Heart left ventricle (tissue), 16 donors: ENCODE results near the gene GPD1. TPM values are rescaled to one million over a fixed set of nuclear protein-coding genes. Genes with fewer than 3 reads are reported as not detected.
A peak's percentile ranks its signal among the peaks of the same experiment; 100 is the strongest.
"Not testable (repeated sequence)": the region's sequence is repeated elsewhere in the genome, so short reads cannot be mapped to it uniquely, and the experiment has no call there.

Experiments used
- ATAC-seq, 4 donors: fragments of 200-7000 bp; cut with Tn5 transposase; one replicate each; pipeline ENCODE4 v1.9.1; 2020 to 2022; ENCODE audit warnings: moderate library complexity in 4 of 4, mild to moderate bottlenecking in 3 of 4, moderate number of reproducible peaks in 1 of 4
- DNase-seq, 5 donors: peaks; one replicate each; pipeline ENCODE4 v3.0.0-alpha.2; 2020
- H3K27ac ChIP-seq, 12 donors: fragments of 200-600 bp; sonication (generic) in 4 of 12; one replicate each; pipeline versions ENCODE4 v1.5.0 to v1.8.0; 2016 to 2022; ENCODE audit warnings: mild to moderate bottlenecking in 2 of 12
- H3K27me3 ChIP-seq, 9 donors: fragments of 200-600 bp; sonication (generic) in 2 of 9; one replicate each; pipeline versions ENCODE4 v1.5.1 to v1.8.0; 2016 to 2022; ENCODE audit warnings: mild to moderate bottlenecking in 3 of 9
- H3K36me3 ChIP-seq, 9 donors: fragments of 200-600 bp; sonication (generic) in 2 of 9; one replicate each; pipeline versions ENCODE4 v1.5.0 to v1.8.0; 2018 to 2022; ENCODE audit warnings: mild to moderate bottlenecking in 2 of 9
- H3K4me1 ChIP-seq, 12 donors: fragments of 200-600 bp; sonication (generic) in 4 of 12; one replicate each; pipeline versions ENCODE4 v1.5.0 to v1.8.0; 2016 to 2022; ENCODE audit warnings: mild to moderate bottlenecking in 3 of 12
- H3K4me3 ChIP-seq, 12 donors: fragments of 200-600 bp; sonication (generic) in 4 of 12; one replicate each; pipeline versions ENCODE4 v1.5.0 to v1.8.0; 2017 to 2022; ENCODE audit warnings: mild to moderate bottlenecking in 9 of 12, moderate library complexity in 4 of 12
- H3K9me3 ChIP-seq, 12 donors: fragments of 200-600 bp; sonication (generic) in 4 of 12; one replicate each; pipeline versions ENCODE4 v1.5.0 to v1.8.0; 2016 to 2022; ENCODE audit warnings: mild to moderate bottlenecking in 1 of 12
- CTCF ChIP-seq, 12 donors: fragments of 200-600 bp; sonication (generic) in 4 of 12; IDR thresholded peaks; one replicate each; pipeline versions ENCODE4 v1.5.0 to v1.8.0; 2018 to 2022; ENCODE audit warnings: antibody characterized with exemption in 12 of 12, mild to moderate bottlenecking in 5 of 12
- POLR2A ChIP-seq, 2 donors: fragments of 450-650 bp; IDR thresholded peaks; one replicate each; pipeline ENCODE4 v1.6.1; 2017; ENCODE audit warnings: antibody characterized with exemption in 2 of 2, mild to moderate bottlenecking in 2 of 2, moderate library complexity in 2 of 2
- WGBS, 4 donors: extraction: QIAGEN DNeasy Blood & Tissue Kit in 2 of 4; methylation state at CpG; one replicate each; pipeline versions ENCODE4 v1.1.5 to v1.1.7; 2013 to 2018; 5-methylcytosine and 5-hydroxymethylcytosine counted together
- intact Hi-C, 10 donors: fragments of 100-400 bp; cut with DNase I; formaldehyde crosslinking; loops; one replicate each; pipeline versions ENCODE4 v1.11.1 to v1.14.2; 2022
- polyA plus RNA-seq, 2 donors: library from polyadenylated mRNA; stranded (reverse); fragments of 200-250 nt; gene quantifications; one replicate each; pipeline ENCODE4 v1.2.3, GENCODE V29; 2013
- total RNA-seq, 9 donors: library from RNA; depleted of rRNA in 2 of 9; stranded (reverse); fragments of >200 nt in 2 of 9; fragmentation: NEBNext Ultra II Directional in 3 of 9; extraction: Animal tissue kit (Norgen Biotek cat#: 25700) in 3 of 9; gene quantifications; one replicate each; pipeline versions ENCODE4 v1.1.0 to v1.2.4, GENCODE V29; 2016 to 2023
- donor health status: ischemic (EF 13 %, LVEDD 7.1; RV severe dilation, severe dysfunction).
- donor health status: healthy with polysubstance abuse.
- donor health status: DM: no; HTN: yes; CAD: no.
- donor health status: DM: no; HTN: no; CAD: no.
- donor health status: ischemic (EF 25% LVEDD 6.9; RV normal size, moderate dysfunction).
- donor health status: ischemic (EF 25% LVEDD 5.7; RV mildly dilated, moderate dysfunction).
- donor health status: healthy.
- donor health status: DM: yes; HTN: yes; CAD: no.
- donor health status: ischemic (EF 35%, LVEDD 5.7; RV mildly dilated, moderate dysfunction).
- donor health status: nonischemic (EF 11% LVEDD 7.7; RV severe dilation, severe dysfunction).
- donor health status: DM: yes; HTN: yes; CAD: no.
- donor health status: PGD.
- donor health status: ischemic (EF 29% LVEDD 5.4; RV normal size, mild dysfunction).
- donor health status: nonischemic (EF 23%, LVEDD 6.1; RV moderate dilation, normal function).

Gene GPD1
- total and polyA plus RNA-seq, 11 donors, result 7.4 to 75.8 (median 10.0) TPM

- no peak for DNase-seq
- no peak for ATAC-seq
- Histone ChIP-seq H3K4me1 (peaks cover 0 to 37% (median 10%) of the 10 kb centered on the region in 12 donors), H3K4me3 (no peak overlapping the region), H3K27ac (no peak overlapping the region), H3K9me3 (no peaks in the 10 kb centered on the region), H3K27me3 (no peaks in the 10 kb centered on the region), H3K36me3 (peaks cover 0 to 96% (median 86%) of the 10 kb centered on the region in 9 donors)
- 76 to 88% (median 80%) methylated on average over 2 of the region's 2 CpGs for WGBS, 4 donors
- intact Hi-C loops, result loop anchor here in 3 of 10 donors (2.0 to 5.0 kb wide), 3 partner anchors 40 to 45 kb away; no protein-coding TSS in a partner anchor
- TF ChIP-seq POLR2A (IDR thresholded peaks at IDR 0.05), result no peak
- TF ChIP-seq CTCF (IDR thresholded peaks at IDR 0.05), result peak in 11 of 12 donors; percentile 20 to 73 (median 41)
These were observed 28.8 kb downstream of the GPD1 start for GRCh38 chr12:50132505-50133135.

- H3K9me3 ChIP-seq, result no peaks in the 10 kb centered on the region
- DNase-seq (no peak), ATAC-seq (no peak)
- 71 to 80% (median 78%) methylated on average over 8 of the region's 8 CpGs for WGBS, 4 donors
- peaks cover 0 to 23% (median 4%) of the 10 kb centered on the region in 12 donors for H3K4me1 ChIP-seq
- no peak overlapping the region for H3K4me3 ChIP-seq
- peaks cover 0 to 58% (median 43%) of the 10 kb centered on the region in 9 donors for H3K36me3 ChIP-seq
- no peak overlapping the region for H3K27ac ChIP-seq
- TF ChIP-seq CTCF (IDR thresholded peaks at IDR 0.05) (no peak), POLR2A (IDR thresholded peaks at IDR 0.05) (no peak)
- intact Hi-C loops, result no loop called here
- H3K27me3 ChIP-seq, result no peaks in the 10 kb centered on the region
These were observed 39.2 kb downstream of the GPD1 start for GRCh38 chr12:50142993-50143392.

GRCh38 chr12:50145439-50145838 lies 41.6 kb downstream of the GPD1 start:
- Histone ChIP-seq H3K9me3 (no peaks in the 10 kb centered on the region), H3K27ac (peak overlapping the region in 3 of 12 donors; percentile 4 to 47 (median 11)), H3K4me1 (peaks cover 0 to 26% (median 5%) of the 10 kb centered on the region in 12 donors), H3K27me3 (no peaks in the 10 kb centered on the region), H3K4me3 (no peak overlapping the region), H3K36me3 (peaks cover 0 to 37% (median 26%) of the 10 kb centered on the region in 9 donors)
- TF ChIP-seq POLR2A (IDR thresholded peaks at IDR 0.05), result no peak
- TF ChIP-seq CTCF (IDR thresholded peaks at IDR 0.05), result no peak
- ATAC-seq (no peak), DNase-seq (no peak)
- intact Hi-C loops, result no loop called here
- 34 to 38% (median 36%) methylated on average over 2 of the region's 2 CpGs for WGBS, 4 donors

- intact Hi-C loops, result no loop called here
- H3K27me3 ChIP-seq, result no peaks in the 10 kb centered on the region
- peaks cover 0 to 31% (median 6%) of the 10 kb centered on the region in 12 donors for H3K4me1 ChIP-seq
- ATAC-seq (no peak), DNase-seq (no peak)
- TF ChIP-seq POLR2A (IDR thresholded peaks at IDR 0.05), result no peak
- TF ChIP-seq CTCF (IDR thresholded peaks at IDR 0.05), result no peak
- no peak overlapping the region for H3K27ac ChIP-seq
- 94 to 98% (median 97%) methylated on average over 4 of the region's 4 CpGs for WGBS, 4 donors
- no peaks in the 10 kb centered on the region for H3K9me3 ChIP-seq
- H3K4me3 ChIP-seq, result no peak overlapping the region
- H3K36me3 ChIP-seq, result peaks cover 0 to 19% (median 8%) of the 10 kb centered on the region in 9 donors
These were observed 43.5 kb downstream of the GPD1 start for GRCh38 chr12:50147281-50147680.

- 89 to 93% (median 92%) methylated on average over 6 of the region's 6 CpGs for WGBS, 4 donors
- H3K9me3 ChIP-seq, intact Hi-C loops, H3K27me3 ChIP-seq, H3K27ac ChIP-seq, ATAC-seq, H3K4me3 ChIP-seq, DNase-seq: not testable (repeated sequence)
- Histone ChIP-seq H3K36me3 (peaks cover 0 to 12% (median under 1%) of the 10 kb centered on the region in 9 donors), H3K4me1 (peaks cover 0 to 25% (median 4%) of the 10 kb centered on the region in 12 donors)
These were observed 44.2 kb downstream of the GPD1 start for GRCh38 chr12:50148011-50148410.
